HG03280 (cell line): ENCODE measurements around the gene G3BP2.
"Not testable (repeated sequence)": the region's sequence is repeated elsewhere in the genome, so short reads cannot be mapped to it uniquely, and the experiment has no call there.

Experiments used
- ATAC-seq: cut with Tn5 transposase; IDR thresholded peaks from one replicate; pipeline ENCODE4 v1.9.1; 2021; ENCODE audit warnings: mild to moderate bottlenecking, moderate library complexity; ENCODE audit not compliant: unreplicated experiment

G3BP2 gene

GRCh38 chr4:75673027-75673958, at the start of gene G3BP2:
Gene G3BP2, minus strand, starts transcription at chr4:75673411. Its CDS starts 11,386 bp downstream, at chr4:75662025.
- peak; percentile 92 for ATAC-seq

DNA sequence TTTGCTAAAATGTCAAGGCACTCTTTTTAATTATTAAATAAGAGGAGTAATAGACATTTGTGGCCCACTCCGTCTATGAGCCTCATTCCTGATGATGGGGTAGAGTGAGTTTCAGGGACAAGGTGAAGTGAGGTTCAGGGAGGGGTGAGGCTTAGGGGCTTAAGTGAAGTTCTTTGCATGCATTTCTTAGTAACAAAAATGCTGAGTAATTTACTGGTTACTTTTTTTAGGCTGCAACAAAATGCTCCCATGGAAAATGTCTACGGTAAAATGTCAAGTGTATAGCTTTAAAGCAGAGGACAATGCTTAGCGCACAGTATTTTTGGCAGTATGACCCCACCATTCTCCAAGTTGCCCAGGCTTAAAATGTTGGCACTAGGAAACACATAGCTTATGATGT, 49.2 kb upstream of the G3BP2 start:
- no peak for ATAC-seq

GRCh38 chr4:75718529-75718928, 45.3 kb upstream of the G3BP2 start:
- ATAC-seq = no peak

DNA sequence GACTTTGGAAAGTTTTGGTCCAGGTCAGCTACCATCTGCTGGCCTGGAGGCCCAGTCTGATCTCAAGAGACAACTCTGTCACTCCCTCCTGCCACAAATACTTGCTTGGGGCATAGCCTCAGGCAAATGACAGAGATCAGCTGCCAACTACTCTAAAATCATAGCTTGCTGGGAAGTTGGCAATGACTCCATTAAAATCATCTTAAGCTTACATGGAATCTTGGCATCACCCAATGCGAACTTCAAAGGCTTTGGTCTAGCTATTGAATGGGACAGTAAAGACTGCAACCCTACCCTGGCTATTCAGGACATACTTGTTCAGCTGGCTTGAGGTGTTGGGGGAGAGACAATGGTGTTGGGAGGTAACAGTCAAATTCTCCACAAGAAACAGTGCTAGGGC, 44.2 kb upstream of the G3BP2 start:
- ATAC-seq = no peak

GRCh38 chr4:75716054-75716453, 42.8 kb upstream of the G3BP2 start:
- ATAC-seq = not testable (repeated sequence)

GRCh38 chr4:75715105-75715799, 42.0 kb upstream of the G3BP2 start:
- ATAC-seq = no peak

- ATAC-seq = no peak
These were observed 41.5 kb upstream of the G3BP2 start for GRCh38 chr4:75714704-75715103.

DNA sequence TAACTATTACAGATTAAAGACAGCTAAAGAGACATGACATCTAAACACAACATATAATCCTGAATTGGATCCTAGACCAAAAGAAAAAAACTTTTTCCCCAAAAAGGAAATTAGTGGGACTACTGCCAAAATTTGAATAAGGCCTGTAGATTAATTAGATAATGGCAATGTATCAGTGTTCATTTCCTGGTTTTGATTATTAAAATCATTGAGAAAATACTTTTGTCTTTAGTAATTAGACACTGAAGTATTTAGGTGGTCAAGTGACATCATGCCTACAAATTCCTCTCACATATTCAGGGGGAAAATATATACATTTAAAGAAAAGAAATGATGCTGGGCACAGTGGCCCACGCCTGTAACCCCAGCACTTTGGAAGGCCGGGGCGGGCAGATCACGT, 40.8 kb upstream of the G3BP2 start:
- no peak for ATAC-seq

- no peak for ATAC-seq
These were observed 37.0 kb upstream of the G3BP2 start for GRCh38 chr4:75710246-75710645.

GRCh38 chr4:75708218-75708691, 35.0 kb upstream of the G3BP2 start:
- peak; percentile 69 for ATAC-seq

DNA sequence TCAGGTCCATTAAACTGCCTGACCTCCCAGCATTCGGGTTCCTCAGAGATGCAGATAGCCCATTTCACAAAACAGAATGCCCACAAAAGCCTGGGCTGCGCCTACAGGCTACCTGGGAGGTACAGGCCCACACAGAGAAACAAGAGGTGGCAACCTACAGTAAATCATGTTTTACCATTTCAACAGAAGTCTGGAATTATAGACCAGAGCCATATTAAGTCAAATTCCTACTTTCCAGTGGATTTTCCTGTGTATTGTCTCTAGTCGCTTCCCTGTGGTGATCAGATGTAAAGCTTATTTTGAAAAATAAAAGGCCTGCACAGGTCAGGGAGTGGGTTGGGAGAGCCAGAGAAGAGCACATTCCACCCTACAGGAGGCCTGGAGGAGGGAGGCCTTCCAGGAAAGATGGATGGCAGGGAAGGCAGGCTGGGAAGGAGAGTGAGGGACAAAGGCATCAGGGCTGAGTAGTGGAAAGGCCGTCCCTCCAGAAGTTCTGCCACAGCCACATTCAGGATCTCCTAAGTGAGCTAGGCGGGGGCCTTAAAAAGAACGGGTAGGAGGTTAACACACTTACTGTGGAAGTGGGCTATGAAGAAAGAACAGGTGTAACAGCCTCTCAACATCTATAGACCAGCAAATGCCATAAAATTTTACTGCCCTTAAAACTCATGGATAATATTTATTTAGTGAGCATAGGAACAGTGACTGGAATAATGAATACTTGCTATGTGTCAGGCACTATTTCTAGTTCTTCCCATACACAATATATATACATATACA, 32.2 kb upstream of the G3BP2 start:
- no peak for ATAC-seq

DNA sequence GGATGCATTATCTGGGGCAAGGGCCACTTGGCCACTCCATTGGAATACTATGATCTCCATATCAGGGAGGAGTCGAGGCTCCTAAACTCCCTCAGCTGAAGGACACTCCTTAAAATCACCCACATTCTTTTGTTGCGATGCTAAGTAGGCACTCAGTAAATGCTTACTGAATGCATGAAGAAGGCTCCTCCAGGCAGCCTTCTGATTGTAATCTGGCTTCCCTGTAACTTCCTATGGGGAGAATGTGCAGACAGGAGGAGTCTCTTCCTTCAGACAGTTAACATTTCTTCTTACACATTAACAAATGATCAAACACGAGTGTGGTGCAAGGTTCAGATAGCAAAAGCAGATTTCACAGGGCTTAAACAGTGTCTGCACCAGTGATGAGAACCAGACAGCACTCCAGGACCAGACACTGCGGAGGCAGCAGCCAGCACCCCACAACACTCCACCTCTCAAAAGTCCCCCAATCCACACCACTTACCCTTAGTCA, 29.8 kb upstream of the G3BP2 start:
- no peak for ATAC-seq

DNA sequence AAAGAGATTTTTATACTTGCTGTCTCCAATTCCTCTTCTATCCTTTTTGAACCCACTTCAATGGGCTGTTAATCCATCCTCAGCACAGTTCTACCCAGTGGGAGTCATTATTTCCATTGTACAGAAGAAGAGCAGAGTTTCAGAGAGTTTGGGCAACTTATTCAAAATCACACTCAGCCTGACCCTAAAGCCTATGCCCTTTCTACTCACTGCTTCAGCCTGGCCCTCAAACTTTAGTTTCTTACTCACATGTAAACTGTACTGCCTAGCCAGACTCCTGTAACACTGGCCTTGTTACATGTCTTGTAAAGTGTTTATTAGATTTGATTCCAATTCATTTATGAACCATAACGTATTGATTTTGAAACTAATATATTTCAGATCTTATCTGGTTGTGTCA, 26.1 kb upstream of the G3BP2 start:
- ATAC-seq = no peak

GRCh38 chr4:75698963-75699228, 25.7 kb upstream of the G3BP2 start:
- ATAC-seq = peak; percentile 25

GRCh38 chr4:75698162-75698962, 25.2 kb upstream of the G3BP2 start:
- peak; percentile 86 for ATAC-seq

GRCh38 chr4:75696581-75696980, 23.4 kb upstream of the G3BP2 start:
- no peak for ATAC-seq

- no peak for ATAC-seq
These were observed 22.9 kb upstream of the G3BP2 start for GRCh38 chr4:75696071-75696470.

DNA sequence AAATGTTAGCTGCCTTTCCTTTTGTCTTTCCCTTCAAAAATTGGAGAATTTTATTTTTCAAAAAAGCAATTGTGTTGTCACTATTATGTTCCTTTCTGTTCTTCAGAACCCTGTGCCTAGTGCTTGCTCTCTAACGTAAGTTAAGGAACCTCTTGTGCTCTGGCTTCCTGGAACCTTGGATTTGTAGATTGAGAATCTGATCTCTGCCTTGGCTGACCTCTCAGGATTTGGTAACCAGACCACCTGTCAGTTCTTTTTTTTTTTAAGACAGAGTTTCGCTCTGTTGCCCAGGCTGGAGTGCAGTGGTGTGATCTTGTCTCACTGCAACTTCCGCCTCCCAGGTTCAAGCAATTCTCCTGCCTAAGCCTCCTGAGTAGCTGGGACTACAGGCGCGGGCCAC, 18.9 kb upstream of the G3BP2 start:
- not testable (repeated sequence) for ATAC-seq

GRCh38 chr4:75687125-75687524, 13.9 kb upstream of the G3BP2 start:
- ATAC-seq = not testable (repeated sequence)

GRCh38 chr4:75686346-75686745, 13.1 kb upstream of the G3BP2 start:
- ATAC-seq = no peak
